Ovary (tissue), 9 donors: ENCODE measurements around the gene MCM9. TPM values are rescaled to one million over a fixed set of nuclear protein-coding genes. Genes with fewer than 3 reads are reported as not detected.

Experiments used
- DNase-seq, 5 donors: peaks; one replicate each; pipeline ENCODE4 v3.0.0-alpha.2; 2019 to 2020
- H3K27ac ChIP-seq, 2 donors: fragments of 200-600 bp; one replicate each; pipeline versions ENCODE4 v1.5.1 to v1.8.0; 2019 to 2022
- H3K27me3 ChIP-seq: fragments of 200-600 bp; one replicate; pipeline ENCODE4 v1.8.0; 2022
- H3K36me3 ChIP-seq: fragments of 200-600 bp; sonication (generic); one replicate; pipeline ENCODE4 v1.5.1; 2019
- H3K4me1 ChIP-seq: one replicate; pipeline ENCODE4 v1.8.1; 2013; ENCODE audit warnings: mild to moderate bottlenecking, moderate library complexity; ENCODE audit not compliant: insufficient read depth
- H3K4me3 ChIP-seq: fragments of 200-600 bp; sonication (generic); one replicate; pipeline ENCODE4 v1.5.1; 2017
- H3K9me3 ChIP-seq, 2 donors: fragments of 200-600 bp in 1 of 2; sonication (generic) in 1 of 2; one replicate each; pipeline versions ENCODE4 v1.5.1 to v1.8.1; 2013 to 2019; ENCODE audit warnings: mild to moderate bottlenecking in 1 of 2, moderate library complexity in 1 of 2
- CTCF ChIP-seq, 3 donors: fragments of 450-650 bp in 2 of 3; fragments of 200-600 bp in 1 of 3; IDR thresholded peaks; one replicate each; pipeline versions ENCODE4 v1.5.1 to v1.8.0; 2016 to 2022; ENCODE audit warnings: antibody characterized with exemption in 3 of 3, mild to moderate bottlenecking in 1 of 3
- EP300 ChIP-seq: sonication (generic); formaldehyde crosslinking; IDR thresholded peaks from one replicate; pipeline ENCODE4 v1.6.1; 2017; ENCODE audit warnings: antibody characterized with exemption
- POLR2A ChIP-seq: fragments of 450-650 bp; IDR thresholded peaks from one replicate; pipeline ENCODE4 v1.6.1; 2017; ENCODE audit warnings: antibody characterized with exemption, mild to moderate bottlenecking, moderate library complexity
- WGBS, 3 donors: extraction: QIAGEN DNeasy Blood & Tissue Kit in 1 of 3; methylation state at CpG; one replicate each; pipeline versions ENCODE4 v1.1.5 to v1.1.7; 2013 to 2017; 5-methylcytosine and 5-hydroxymethylcytosine counted together
- intact Hi-C, 4 donors: fragments of 100-400 bp; cut with DNase I; formaldehyde crosslinking; loops; one replicate each; pipeline versions ENCODE4 v1.11.0 to v1.15.1; 2022 to 2023
- polyA plus RNA-seq, 2 donors: library from polyadenylated mRNA; stranded (reverse); fragments of 200-250 nt in 1 of 2; fragments of 350-450 nt in 1 of 2; fragmentation: Illumina TruSeq in 1 of 2; extraction: RNeasy Lipid Tissue Mini Kit (QIAGEN cat#74804) in 1 of 2; gene quantifications; one replicate each; pipeline ENCODE4 v1.2.3, GENCODE V29; 2013 to 2014
- total RNA-seq, 7 donors: library from RNA; depleted of rRNA in 2 of 7; stranded (reverse); fragments of >200 nt in 2 of 7; fragmentation: NEBNext Ultra II Directional in 3 of 7; extraction: Animal tissue kit (Norgen Biotek cat#: 25700) in 3 of 7; gene quantifications; one replicate each; pipeline versions ENCODE4 v1.1.0 to v1.2.4, GENCODE V29; 2016 to 2023
- donor health status: DM: no; HTN: no; CAD: no; lungs with moderate emphysema.
- donor health status: DM: no; HTN: no; CAD: no.
- donor health status: Bipolar disorder and iron deficiency.
- donor health status: DM: yes; HTN: yes; CAD: no.
- donor health status: DM: no; HTN: no; CAD: no.
- donor health status: DM: yes; HTN: yes; CAD: no.

The MCM9 gene
- total and polyA plus RNA-seq, 9 donors, result 5.5 to 17.5 (median 11.2) TPM

GRCh38 chr6:118886641-118887040 is 48.3 kb downstream of the MCM9 start:
- DNase-seq, result no peak
- Histone ChIP-seq H3K4me3 (no peak overlapping the region), H3K27me3 (no peaks in the 10 kb centered on the region), H3K36me3 (no peaks in the 10 kb centered on the region), H3K27ac (no peak overlapping the region), H3K9me3 (no peaks in the 10 kb centered on the region), H3K4me1 (peaks cover 4% of the 10 kb centered on the region)
- intact Hi-C loops, result no loop called here
- no peak for TF ChIP-seq CTCF (IDR thresholded peaks at IDR 0.05)
- TF ChIP-seq POLR2A, result no peak
- TF ChIP-seq EP300, result no peak
- 72 to 77% (median 77%) methylated on average over 6 of the region's 6 CpGs for WGBS, 3 donors

- Histone ChIP-seq H3K27ac (no peak overlapping the region), H3K36me3 (no peaks in the 10 kb centered on the region), H3K4me3 (no peak overlapping the region), H3K27me3 (no peaks in the 10 kb centered on the region), H3K9me3 (no peaks in the 10 kb centered on the region), H3K4me1 (peaks cover 3% of the 10 kb centered on the region)
- TF ChIP-seq CTCF (IDR thresholded peaks at IDR 0.05), result no peak
- TF ChIP-seq POLR2A, result no peak
- no peak for TF ChIP-seq EP300
- no peak for DNase-seq
- WGBS, 3 donors, result 92 to 93% (median 93%) methylated on average over 4 of the region's 4 CpGs
- intact Hi-C loops, result no loop called here
Observed at GRCh38 chr6:118882314-118882905, 52.5 kb downstream of the MCM9 start.

GRCh38 chr6:118881440-118882313 is 53.3 kb downstream of the MCM9 start:
- no peak overlapping the region for H3K4me3 ChIP-seq
- H3K4me1 ChIP-seq, result peaks cover 6% of the 10 kb centered on the region
- no peaks in the 10 kb centered on the region for H3K27me3 ChIP-seq
- H3K9me3 ChIP-seq, result no peaks in the 10 kb centered on the region
- no peak overlapping the region for H3K27ac ChIP-seq
- H3K36me3 ChIP-seq, result no peaks in the 10 kb centered on the region
- DNase-seq, result no peak
- intact Hi-C loops, result no loop called here
- no peak for TF ChIP-seq EP300
- no peak for TF ChIP-seq POLR2A
- TF ChIP-seq CTCF (IDR thresholded peaks at IDR 0.05), result no peak
- 86 to 91% (median 88%) methylated on average over 9 of the region's 9 CpGs for WGBS, 3 donors

- Histone ChIP-seq H3K27me3 (no peaks in the 10 kb centered on the region), H3K4me3 (no peak overlapping the region), H3K36me3 (no peaks in the 10 kb centered on the region), H3K4me1 (peaks cover 6% of the 10 kb centered on the region), H3K9me3 (no peaks in the 10 kb centered on the region), H3K27ac (no peak overlapping the region)
- intact Hi-C loops, result no loop called here
- DNase-seq, result no peak
- no peak for TF ChIP-seq EP300
- 87 to 92% (median 90%) methylated on average over 2 of the region's 2 CpGs for whole genome bisulfite sequencing, 3 donors
Observed at GRCh38 chr6:118877806-118878205, 57.2 kb downstream of the MCM9 start.

- H3K27ac ChIP-seq, result no peak overlapping the region
Observed at GRCh38 chr6:118876814-118877213, 58.1 kb downstream of the MCM9 start.

More at GRCh38 chr6:118876814-118877213, 58.1 kb downstream of the MCM9 start:
- Histone ChIP-seq H3K4me3 (no peak overlapping the region), H3K4me1 (peaks cover 5% of the 10 kb centered on the region), H3K9me3 (no peaks in the 10 kb centered on the region), H3K27me3 (no peaks in the 10 kb centered on the region), H3K36me3 (no peaks in the 10 kb centered on the region)
- intact Hi-C loops, result no loop called here
- no peak for TF ChIP-seq EP300
- TF ChIP-seq CTCF (IDR thresholded peaks at IDR 0.05), result no peak
- TF ChIP-seq POLR2A, result no peak
- DNase-seq, result no peak
